Hepatocyte (in vitro differentiated cells): ENCODE data around the gene FAM222A. TPM values are rescaled to one million over a fixed set of nuclear protein-coding genes. Genes with fewer than 3 reads are reported as not detected.

ENCODE experiments used
- DNase-seq: peaks from one replicate; pipeline ENCODE4 v3.0.0-alpha.2; 2016; ENCODE audit warnings: low spot score
- H2AFZ ChIP-seq: fragments of 200-600 bp; sonication (generic); 2 replicates; pipeline ENCODE4 v1.6.0; 2016; ENCODE audit warnings: antibody characterized with exemption, mild to moderate bottlenecking
- H3K27ac ChIP-seq: fragments of 200-600 bp; sonication (generic); 2 replicates; pipeline ENCODE4 v1.5.1; 2016; ENCODE audit warnings: mild to moderate bottlenecking
- H3K27me3 ChIP-seq: fragments of 200-600 bp; sonication (generic); 2 replicates; pipeline ENCODE4 v1.6.1; 2016
- H3K36me3 ChIP-seq: fragments of 200-600 bp; sonication (generic); replicated peaks from 2 replicates; pipeline ENCODE4 v1.5.1; 2016; ENCODE audit warnings: low read depth; ENCODE audit not compliant: insufficient read depth
- H3K4me1 ChIP-seq: fragments of 200-600 bp; sonication (generic); 2 replicates; pipeline ENCODE4 v1.5.1; 2016; ENCODE audit warnings: mild to moderate bottlenecking, moderate library complexity; ENCODE audit not compliant: insufficient read depth
- H3K4me2 ChIP-seq: fragments of 200-600 bp; sonication (generic); 2 replicates; pipeline ENCODE4 v1.6.0; 2016
- H3K4me3 ChIP-seq: fragments of 200-600 bp; sonication (generic); 2 replicates; pipeline ENCODE4 v1.5.1; 2016; ENCODE audit warnings: mild to moderate bottlenecking
- H3K79me2 ChIP-seq: fragments of 200-600 bp; sonication (generic); 2 replicates; pipeline ENCODE4 v1.6.0; 2017; ENCODE audit warnings: mild to moderate bottlenecking
- H3K9me2 ChIP-seq: fragments of 200-600 bp; sonication (generic); replicated peaks from 2 replicates; pipeline ENCODE4 v1.6.0; 2017; ENCODE audit warnings: mild to moderate bottlenecking; ENCODE audit not compliant: insufficient read depth
- H3K9me3 ChIP-seq: fragments of 200-600 bp; sonication (generic); 2 replicates; pipeline ENCODE4 v1.5.1; 2016; ENCODE audit warnings: low read depth, mild to moderate bottlenecking
- H4K20me1 ChIP-seq: fragments of 200-600 bp; sonication (generic); 2 replicates; pipeline ENCODE4 v1.6.0; 2016; ENCODE audit warnings: mild to moderate bottlenecking; ENCODE audit not compliant: insufficient read depth, poor library complexity, severe bottlenecking
- CTCF ChIP-seq: fragments of 200-600 bp; sonication (generic); IDR thresholded peaks from 2 replicates; pipeline ENCODE4 v1.5.1; 2016; ENCODE audit warnings: antibody characterized with exemption, mild to moderate bottlenecking; ENCODE audit not compliant: poor library complexity
- EZH2 ChIP-seq: fragments of 200-600 bp; sonication (generic); IDR thresholded peaks from 2 replicates; pipeline ENCODE4 v1.6.1; 2016; ENCODE audit warnings: antibody characterized with exemption, mild to moderate bottlenecking, borderline replicate concordance
- EZH2phosphoT487 ChIP-seq: fragments of 200-600 bp; sonication (generic); IDR thresholded peaks from one replicate; pipeline ENCODE4 v1.6.1; 2018; ENCODE audit warnings: antibody characterized with exemption, mild to moderate bottlenecking, low read depth, moderate library complexity; ENCODE audit not compliant: unreplicated experiment, severe bottlenecking
- WGBS: methylation state at CpG from one replicate; pipeline ENCODE4 v1.1.6; 2016; ENCODE audit warnings: low lambda C conversion rate; ENCODE audit errors: missing lambda C conversion rate; 5-methylcytosine and 5-hydroxymethylcytosine counted together
- polyA plus RNA-seq: library from polyadenylated mRNA; unstranded; fragments of >200 nt; fragmentation: Nextera tagmentation; extraction: Ambion mirVana; gene quantifications from 2 replicates; pipeline ENCODE4 v1.2.1, GENCODE V29; 2016
- total RNA-seq: library from RNA; depleted of rRNA; stranded (reverse); fragments of >200 nt; gene quantifications from 2 replicates; pipeline ENCODE4 v1.2.3, GENCODE V29; 2014

The FAM222A gene
- total and polyA plus RNA-seq, 2 experiments from 2014 or later, result 7.4 to 11.3 TPM

- Histone ChIP-seq H3K9me2 (no peaks in the 10 kb centered on the region), H3K27me3 (no peaks in the 10 kb centered on the region), H3K9me3 (no peaks in the 10 kb centered on the region), H3K27ac (no peak overlapping the region), H2AFZ (no peak overlapping the region), H4K20me1 (no peaks in the 10 kb centered on the region), H3K79me2 (no peaks in the 10 kb centered on the region), H3K36me3 (no peaks in the 10 kb centered on the region), H3K4me3 (no peak overlapping the region), H3K4me2 (no peak overlapping the region), H3K4me1 (peaks cover 3% of the 10 kb centered on the region)
- 91% methylated on average over 12 of the region's 12 CpGs for WGBS
- TF ChIP-seq CTCF, result no peak
- DNase-seq, result no peak
Observed at GRCh38 chr12:109726511-109727038, 12.9 kb downstream of the FAM222A start.

GRCh38 chr12:109727039-109727723 lies 13.6 kb downstream of the FAM222A start:
- no peaks in the 10 kb centered on the region for H3K9me3 ChIP-seq
- TF ChIP-seq EZH2, result no peak
- no peak for TF ChIP-seq CTCF
- no peak for TF ChIP-seq EZH2phosphoT487
- no peak overlapping the region for H3K27ac ChIP-seq
- H3K4me2 ChIP-seq, result no peak overlapping the region
- no peaks in the 10 kb centered on the region for H3K9me2 ChIP-seq
- no peaks in the 10 kb centered on the region for H3K27me3 ChIP-seq
- no peaks in the 10 kb centered on the region for H3K79me2 ChIP-seq
- no peaks in the 10 kb centered on the region for H3K36me3 ChIP-seq
- WGBS, result 81% methylated on average over 18 of the region's 18 CpGs
- peaks cover 3% of the 10 kb centered on the region for H3K4me1 ChIP-seq
- H3K4me3 ChIP-seq, result no peak overlapping the region
- DNase-seq, result no peak
- no peak overlapping the region for H2AFZ ChIP-seq
- no peaks in the 10 kb centered on the region for H4K20me1 ChIP-seq

GRCh38 chr12:109727746-109728726 lies 14.4 kb downstream of the FAM222A start:
- no peak overlapping the region for H2AFZ ChIP-seq
- no peaks in the 10 kb centered on the region for H3K79me2 ChIP-seq
- no peaks in the 10 kb centered on the region for H3K9me2 ChIP-seq
- no peaks in the 10 kb centered on the region for H3K36me3 ChIP-seq
- no peak for DNase-seq
- WGBS, result 80% methylated on average over 14 of the region's 14 CpGs
- H3K27me3 ChIP-seq, result no peaks in the 10 kb centered on the region
- no peak overlapping the region for H3K27ac ChIP-seq
- H3K4me2 ChIP-seq, result no peak overlapping the region
- no peaks in the 10 kb centered on the region for H4K20me1 ChIP-seq
- H3K9me3 ChIP-seq, result no peaks in the 10 kb centered on the region
- no peaks in the 10 kb centered on the region for H3K4me1 ChIP-seq
- H3K4me3 ChIP-seq, result no peak overlapping the region
- TF ChIP-seq EZH2phosphoT487 (no peak), CTCF (no peak), EZH2 (no peak)
